Measurements from ENCODE around the gene URB1.

The URB1 gene

GRCh38 chr21:32340863-32341848 lies 51.7 kb downstream of the URB1 start:
- DNase-seq (ENCODE audit: low spot score): no peak

- no peak for DNase-seq (ENCODE audit: low spot score)
Observed at GRCh38 chr21:32338209-32338921, 54.4 kb downstream of the URB1 start.

GRCh38 chr21:32337206-32337605 lies 55.6 kb downstream of the URB1 start:
- no peak for DNase-seq (ENCODE audit: low spot score)

GRCh38 chr21:32336711-32337110 lies 56.1 kb downstream of the URB1 start:
- no peak for DNase-seq (ENCODE audit: low spot score)

- no peak for DNase-seq (ENCODE audit: low spot score)
Observed at GRCh38 chr21:32335601-32336575, 56.9 kb downstream of the URB1 start.

GRCh38 chr21:32334980-32335531 lies 57.8 kb downstream of the URB1 start:
- DNase-seq (ENCODE audit: low spot score): no peak

- no peak for DNase-seq (ENCODE audit: low spot score)
Observed at GRCh38 chr21:32333953-32334673, 58.7 kb downstream of the URB1 start.

GRCh38 chr21:32332463-32332951 lies 60.3 kb downstream of the URB1 start:
- no peak for DNase-seq (ENCODE audit: low spot score)

GRCh38 chr21:32331444-32332305 lies 61.1 kb downstream of the URB1 start:
- no peak for DNase-seq (ENCODE audit: low spot score)

- no peak for DNase-seq (ENCODE audit: low spot score)
Observed at GRCh38 chr21:32330784-32331311, 62.0 kb downstream of the URB1 start.

- DNase-seq (ENCODE audit: low spot score): no peak
Observed at GRCh38 chr21:32329776-32330175, 63.0 kb downstream of the URB1 start.

GRCh38 chr21:32329331-32329730 lies 63.5 kb downstream of the URB1 start:
- no peak for DNase-seq (ENCODE audit: low spot score)

- DNase-seq (ENCODE audit: low spot score): no peak
Observed at GRCh38 chr21:32328595-32328994, 64.2 kb downstream of the URB1 start.

GRCh38 chr21:32325706-32326105 lies 67.1 kb downstream of the URB1 start:
- DNase-seq (ENCODE audit: low spot score): no peak

- DNase-seq (ENCODE audit: low spot score): no peak
Observed at GRCh38 chr21:32322676-32323075, 70.1 kb downstream of the URB1 start.

- DNase-seq (ENCODE audit: low spot score): no peak
Observed at GRCh38 chr21:32322103-32322502, 70.7 kb downstream of the URB1 start.

GRCh38 chr21:32321480-32321879 lies 71.3 kb downstream of the URB1 start:
- DNase-seq (ENCODE audit: low spot score): no peak

GRCh38 chr21:32320726-32321125 lies 72.1 kb downstream of the URB1 start:
- DNase-seq (ENCODE audit: low spot score): no peak

- no peak for DNase-seq (ENCODE audit: low spot score)
Observed at GRCh38 chr21:32320059-32320458, 72.8 kb downstream of the URB1 start.

- DNase-seq (ENCODE audit: low spot score): no peak
Observed at GRCh38 chr21:32319012-32319411, 73.8 kb downstream of the URB1 start.

Data from LoVo (cell line).